ENCODE data around the gene BICD1.

DNA sequence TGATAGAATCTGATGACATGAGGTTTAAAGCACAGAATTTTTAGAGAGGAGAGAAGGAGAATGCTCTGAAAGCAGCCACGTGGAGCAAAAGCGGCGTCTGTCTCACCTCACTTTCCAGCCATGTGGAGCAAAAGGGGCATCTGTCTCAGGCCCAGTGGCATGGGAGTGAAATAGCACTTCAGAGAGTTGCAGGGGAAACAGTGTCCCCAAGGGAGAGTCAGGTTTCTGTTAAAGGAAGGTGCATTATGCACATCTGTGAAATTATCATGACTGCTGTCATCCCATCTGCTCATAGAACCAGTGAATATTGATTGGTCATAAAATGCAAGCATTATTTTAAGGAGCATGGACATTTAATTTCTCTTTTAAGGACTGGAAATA is 124.0 kb downstream of the BICD1 start:
- TF ChIP-seq JUNB (IDR thresholded peaks at IDR 0.05; ENCODE audit: unreplicated experiment): no peak
- TF ChIP-seq, protein P1, sequence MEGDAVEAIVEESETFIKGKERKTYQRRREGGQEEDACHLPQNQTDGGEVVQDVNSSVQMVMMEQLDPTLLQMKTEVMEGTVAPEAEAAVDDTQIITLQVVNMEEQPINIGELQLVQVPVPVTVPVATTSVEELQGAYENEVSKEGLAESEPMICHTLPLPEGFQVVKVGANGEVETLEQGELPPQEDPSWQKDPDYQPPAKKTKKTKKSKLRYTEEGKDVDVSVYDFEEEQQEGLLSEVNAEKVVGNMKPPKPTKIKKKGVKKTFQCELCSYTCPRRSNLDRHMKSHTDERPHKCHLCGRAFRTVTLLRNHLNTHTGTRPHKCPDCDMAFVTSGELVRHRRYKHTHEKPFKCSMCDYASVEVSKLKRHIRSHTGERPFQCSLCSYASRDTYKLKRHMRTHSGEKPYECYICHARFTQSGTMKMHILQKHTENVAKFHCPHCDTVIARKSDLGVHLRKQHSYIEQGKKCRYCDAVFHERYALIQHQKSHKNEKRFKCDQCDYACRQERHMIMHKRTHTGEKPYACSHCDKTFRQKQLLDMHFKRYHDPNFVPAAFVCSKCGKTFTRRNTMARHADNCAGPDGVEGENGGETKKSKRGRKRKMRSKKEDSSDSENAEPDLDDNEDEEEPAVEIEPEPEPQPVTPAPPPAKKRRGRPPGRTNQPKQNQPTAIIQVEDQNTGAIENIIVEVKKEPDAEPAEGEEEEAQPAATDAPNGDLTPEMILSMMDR (conservative IDR thresholded peaks at IDR 0.05; ENCODE audit: low read depth in 2 of 2): no peak
- no peak for TF ChIP-seq EZH2 (IDR thresholded peaks at IDR 0.05; ENCODE audit: low read depth, unreplicated experiment)
- TF ChIP-seq, protein P2, sequence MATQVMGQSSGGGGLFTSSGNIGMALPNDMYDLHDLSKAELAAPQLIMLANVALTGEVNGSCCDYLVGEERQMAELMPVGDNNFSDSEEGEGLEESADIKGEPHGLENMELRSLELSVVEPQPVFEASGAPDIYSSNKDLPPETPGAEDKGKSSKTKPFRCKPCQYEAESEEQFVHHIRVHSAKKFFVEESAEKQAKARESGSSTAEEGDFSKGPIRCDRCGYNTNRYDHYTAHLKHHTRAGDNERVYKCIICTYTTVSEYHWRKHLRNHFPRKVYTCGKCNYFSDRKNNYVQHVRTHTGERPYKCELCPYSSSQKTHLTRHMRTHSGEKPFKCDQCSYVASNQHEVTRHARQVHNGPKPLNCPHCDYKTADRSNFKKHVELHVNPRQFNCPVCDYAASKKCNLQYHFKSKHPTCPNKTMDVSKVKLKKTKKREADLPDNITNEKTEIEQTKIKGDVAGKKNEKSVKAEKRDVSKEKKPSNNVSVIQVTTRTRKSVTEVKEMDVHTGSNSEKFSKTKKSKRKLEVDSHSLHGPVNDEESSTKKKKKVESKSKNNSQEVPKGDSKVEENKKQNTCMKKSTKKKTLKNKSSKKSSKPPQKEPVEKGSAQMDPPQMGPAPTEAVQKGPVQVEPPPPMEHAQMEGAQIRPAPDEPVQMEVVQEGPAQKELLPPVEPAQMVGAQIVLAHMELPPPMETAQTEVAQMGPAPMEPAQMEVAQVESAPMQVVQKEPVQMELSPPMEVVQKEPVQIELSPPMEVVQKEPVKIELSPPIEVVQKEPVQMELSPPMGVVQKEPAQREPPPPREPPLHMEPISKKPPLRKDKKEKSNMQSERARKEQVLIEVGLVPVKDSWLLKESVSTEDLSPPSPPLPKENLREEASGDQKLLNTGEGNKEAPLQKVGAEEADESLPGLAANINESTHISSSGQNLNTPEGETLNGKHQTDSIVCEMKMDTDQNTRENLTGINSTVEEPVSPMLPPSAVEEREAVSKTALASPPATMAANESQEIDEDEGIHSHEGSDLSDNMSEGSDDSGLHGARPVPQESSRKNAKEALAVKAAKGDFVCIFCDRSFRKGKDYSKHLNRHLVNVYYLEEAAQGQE (IDR thresholded peaks at IDR 0.05; ENCODE audit: unreplicated experiment): no peak
- no peak for TF ChIP-seq POLR2AphosphoS5 (IDR thresholded peaks at IDR 0.05; ENCODE audit: low read depth)
- TF ChIP-seq EZH2phosphoT487 (IDR thresholded peaks at IDR 0.05; ENCODE audit: unreplicated experiment): no peak
- TF ChIP-seq CREB1 (CRISPR knock-in tag; IDR thresholded peaks at IDR 0.05; ENCODE audit: low read depth): no peak
- TF ChIP-seq, protein P3, sequence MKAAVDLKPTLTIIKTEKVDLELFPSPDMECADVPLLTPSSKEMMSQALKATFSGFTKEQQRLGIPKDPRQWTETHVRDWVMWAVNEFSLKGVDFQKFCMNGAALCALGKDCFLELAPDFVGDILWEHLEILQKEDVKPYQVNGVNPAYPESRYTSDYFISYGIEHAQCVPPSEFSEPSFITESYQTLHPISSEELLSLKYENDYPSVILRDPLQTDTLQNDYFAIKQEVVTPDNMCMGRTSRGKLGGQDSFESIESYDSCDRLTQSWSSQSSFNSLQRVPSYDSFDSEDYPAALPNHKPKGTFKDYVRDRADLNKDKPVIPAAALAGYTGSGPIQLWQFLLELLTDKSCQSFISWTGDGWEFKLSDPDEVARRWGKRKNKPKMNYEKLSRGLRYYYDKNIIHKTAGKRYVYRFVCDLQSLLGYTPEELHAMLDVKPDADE (IDR thresholded peaks at IDR 0.05): no peak
- no peak for TF ChIP-seq STAT1 (IDR thresholded peaks at IDR 0.05; ENCODE audit: unreplicated experiment)
- TF ChIP-seq ZNF331 (CRISPR knock-in tag; IDR thresholded peaks at IDR 0.05; ENCODE audit: low read depth): no peak
- TF ChIP-seq, protein P4, sequence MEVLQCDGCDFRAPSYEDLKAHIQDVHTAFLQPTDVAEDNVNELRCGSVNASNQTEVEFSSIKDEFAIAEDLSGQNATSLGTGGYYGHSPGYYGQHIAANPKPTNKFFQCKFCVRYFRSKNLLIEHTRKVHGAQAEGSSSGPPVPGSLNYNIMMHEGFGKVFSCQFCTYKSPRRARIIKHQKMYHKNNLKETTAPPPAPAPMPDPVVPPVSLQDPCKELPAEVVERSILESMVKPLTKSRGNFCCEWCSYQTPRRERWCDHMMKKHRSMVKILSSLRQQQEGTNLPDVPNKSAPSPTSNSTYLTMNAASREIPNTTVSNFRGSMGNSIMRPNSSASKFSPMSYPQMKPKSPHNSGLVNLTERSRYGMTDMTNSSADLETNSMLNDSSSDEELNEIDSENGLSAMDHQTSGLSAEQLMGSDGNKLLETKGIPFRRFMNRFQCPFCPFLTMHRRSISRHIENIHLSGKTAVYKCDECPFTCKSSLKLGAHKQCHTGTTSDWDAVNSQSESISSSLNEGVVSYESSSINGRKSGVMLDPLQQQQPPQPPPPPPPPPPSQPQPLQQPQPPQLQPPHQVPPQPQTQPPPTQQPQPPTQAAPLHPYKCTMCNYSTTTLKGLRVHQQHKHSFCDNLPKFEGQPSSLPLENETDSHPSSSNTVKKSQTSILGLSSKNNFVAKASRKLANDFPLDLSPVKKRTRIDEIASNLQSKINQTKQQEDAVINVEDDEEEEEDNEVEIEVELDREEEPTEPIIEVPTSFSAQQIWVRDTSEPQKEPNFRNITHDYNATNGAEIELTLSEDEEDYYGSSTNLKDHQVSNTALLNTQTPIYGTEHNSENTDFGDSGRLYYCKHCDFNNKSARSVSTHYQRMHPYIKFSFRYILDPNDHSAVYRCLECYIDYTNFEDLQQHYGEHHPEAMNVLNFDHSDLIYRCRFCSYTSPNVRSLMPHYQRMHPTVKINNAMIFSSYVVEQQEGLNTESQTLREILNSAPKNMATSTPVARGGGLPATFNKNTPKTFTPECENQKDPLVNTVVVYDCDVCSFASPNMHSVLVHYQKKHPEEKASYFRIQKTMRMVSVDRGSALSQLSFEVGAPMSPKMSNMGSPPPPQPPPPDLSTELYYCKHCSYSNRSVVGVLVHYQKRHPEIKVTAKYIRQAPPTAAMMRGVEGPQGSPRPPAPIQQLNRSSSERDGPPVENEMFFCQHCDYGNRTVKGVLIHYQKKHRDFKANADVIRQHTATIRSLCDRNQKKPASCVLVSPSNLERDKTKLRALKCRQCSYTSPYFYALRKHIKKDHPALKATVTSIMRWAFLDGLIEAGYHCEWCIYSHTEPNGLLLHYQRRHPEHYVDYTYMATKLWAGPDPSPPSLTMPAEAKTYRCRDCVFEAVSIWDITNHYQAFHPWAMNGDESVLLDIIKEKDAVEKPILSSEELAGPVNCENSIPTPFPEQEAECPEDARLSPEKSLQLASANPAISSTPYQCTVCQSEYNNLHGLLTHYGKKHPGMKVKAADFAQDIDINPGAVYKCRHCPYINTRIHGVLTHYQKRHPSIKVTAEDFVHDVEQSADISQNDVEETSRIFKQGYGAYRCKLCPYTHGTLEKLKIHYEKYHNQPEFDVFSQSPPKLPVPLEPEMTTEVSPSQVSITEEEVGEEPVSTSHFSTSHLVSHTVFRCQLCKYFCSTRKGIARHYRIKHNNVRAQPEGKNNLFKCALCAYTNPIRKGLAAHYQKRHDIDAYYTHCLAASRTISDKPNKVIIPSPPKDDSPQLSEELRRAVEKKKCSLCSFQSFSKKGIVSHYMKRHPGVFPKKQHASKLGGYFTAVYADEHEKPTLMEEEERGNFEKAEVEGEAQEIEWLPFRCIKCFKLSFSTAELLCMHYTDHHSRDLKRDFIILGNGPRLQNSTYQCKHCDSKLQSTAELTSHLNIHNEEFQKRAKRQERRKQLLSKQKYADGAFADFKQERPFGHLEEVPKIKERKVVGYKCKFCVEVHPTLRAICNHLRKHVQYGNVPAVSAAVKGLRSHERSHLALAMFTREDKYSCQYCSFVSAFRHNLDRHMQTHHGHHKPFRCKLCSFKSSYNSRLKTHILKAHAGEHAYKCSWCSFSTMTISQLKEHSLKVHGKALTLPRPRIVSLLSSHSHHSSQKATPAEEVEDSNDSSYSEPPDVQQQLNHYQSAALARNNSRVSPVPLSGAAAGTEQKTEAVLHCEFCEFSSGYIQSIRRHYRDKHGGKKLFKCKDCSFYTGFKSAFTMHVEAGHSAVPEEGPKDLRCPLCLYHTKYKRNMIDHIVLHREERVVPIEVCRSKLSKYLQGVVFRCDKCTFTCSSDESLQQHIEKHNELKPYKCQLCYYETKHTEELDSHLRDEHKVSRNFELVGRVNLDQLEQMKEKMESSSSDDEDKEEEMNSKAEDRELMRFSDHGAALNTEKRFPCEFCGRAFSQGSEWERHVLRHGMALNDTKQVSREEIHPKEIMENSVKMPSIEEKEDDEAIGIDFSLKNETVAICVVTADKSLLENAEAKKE (CRISPR knock-in tag; IDR thresholded peaks at IDR 0.05): no peak
- TF ChIP-seq ZNF114 (CRISPR knock-in tag; IDR thresholded peaks at IDR 0.05): no peak
